Esophagus muscularis mucosa (tissue), 4 donors: ENCODE data around the gene CYSLTR2.

Experiments
- EP300 ChIP-seq: sonication (generic); formaldehyde crosslinking; IDR thresholded peaks from one replicate; pipeline ENCODE4 v1.6.1; 2017; ENCODE audit warnings: antibody characterized with exemption
- POLR2A ChIP-seq: fragments of 450-650 bp; IDR thresholded peaks from one replicate; pipeline ENCODE4 v1.6.1; 2017; ENCODE audit warnings: antibody characterized with exemption, moderate library complexity, mild to moderate bottlenecking, low read depth
- POLR2AphosphoS5 ChIP-seq, 2 donors: sonication (generic); formaldehyde crosslinking; IDR thresholded peaks; one replicate each; pipeline ENCODE4 v1.6.1; 2017; ENCODE audit warnings: antibody characterized with exemption in 2 of 2
- TF ChIP-seq, protein P1 (sequence below), 3 experiments: fragments of 200-600 bp in 2 of 3; fragments of 450-650 bp in 1 of 3; sonication (generic) in 2 of 3; IDR thresholded peaks; one replicate each; pipeline ENCODE4 v1.5.1; 2017 to 2019; ENCODE audit warnings: antibody characterized with exemption in 3 of 3, mild to moderate bottlenecking in 2 of 3, moderate library complexity in 1 of 3

DNA sequence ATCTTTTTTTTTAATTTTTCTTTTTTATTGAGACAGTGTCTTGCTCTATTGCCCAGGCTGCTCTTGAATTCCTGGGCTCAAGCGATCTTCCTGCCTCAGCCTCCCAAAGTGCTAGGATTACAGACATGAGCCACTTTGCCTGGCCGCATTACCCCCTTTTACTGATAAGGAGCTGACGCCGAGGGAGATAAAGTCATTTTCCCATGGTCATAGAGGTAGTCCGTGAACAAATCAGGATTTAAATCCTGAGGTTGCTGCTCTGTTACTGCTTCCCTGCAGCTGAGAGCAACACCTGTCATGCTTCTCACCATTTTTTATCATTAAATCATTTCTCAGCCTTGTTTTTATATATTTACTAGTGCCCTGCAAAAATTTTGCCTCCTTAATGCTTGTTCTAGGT is 7.4 kb downstream of the CYSLTR2 start:
- TF ChIP-seq, protein P1, sequence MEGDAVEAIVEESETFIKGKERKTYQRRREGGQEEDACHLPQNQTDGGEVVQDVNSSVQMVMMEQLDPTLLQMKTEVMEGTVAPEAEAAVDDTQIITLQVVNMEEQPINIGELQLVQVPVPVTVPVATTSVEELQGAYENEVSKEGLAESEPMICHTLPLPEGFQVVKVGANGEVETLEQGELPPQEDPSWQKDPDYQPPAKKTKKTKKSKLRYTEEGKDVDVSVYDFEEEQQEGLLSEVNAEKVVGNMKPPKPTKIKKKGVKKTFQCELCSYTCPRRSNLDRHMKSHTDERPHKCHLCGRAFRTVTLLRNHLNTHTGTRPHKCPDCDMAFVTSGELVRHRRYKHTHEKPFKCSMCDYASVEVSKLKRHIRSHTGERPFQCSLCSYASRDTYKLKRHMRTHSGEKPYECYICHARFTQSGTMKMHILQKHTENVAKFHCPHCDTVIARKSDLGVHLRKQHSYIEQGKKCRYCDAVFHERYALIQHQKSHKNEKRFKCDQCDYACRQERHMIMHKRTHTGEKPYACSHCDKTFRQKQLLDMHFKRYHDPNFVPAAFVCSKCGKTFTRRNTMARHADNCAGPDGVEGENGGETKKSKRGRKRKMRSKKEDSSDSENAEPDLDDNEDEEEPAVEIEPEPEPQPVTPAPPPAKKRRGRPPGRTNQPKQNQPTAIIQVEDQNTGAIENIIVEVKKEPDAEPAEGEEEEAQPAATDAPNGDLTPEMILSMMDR (IDR thresholded peaks at IDR 0.05): no peak
- TF ChIP-seq POLR2A (no peak), POLR2AphosphoS5 (IDR thresholded peaks at IDR 0.05) (no peak), EP300 (no peak)
